GM21825 (cell line): ENCODE measurements around the gene NCKIPSD.

ENCODE experiments used
- ATAC-seq: cut with Tn5 transposase; IDR thresholded peaks from one replicate; pipeline ENCODE4 v1.9.1; 2021; ENCODE audit warnings: mild to moderate bottlenecking, moderate library complexity; ENCODE audit not compliant: unreplicated experiment

Gene NCKIPSD

DNA sequence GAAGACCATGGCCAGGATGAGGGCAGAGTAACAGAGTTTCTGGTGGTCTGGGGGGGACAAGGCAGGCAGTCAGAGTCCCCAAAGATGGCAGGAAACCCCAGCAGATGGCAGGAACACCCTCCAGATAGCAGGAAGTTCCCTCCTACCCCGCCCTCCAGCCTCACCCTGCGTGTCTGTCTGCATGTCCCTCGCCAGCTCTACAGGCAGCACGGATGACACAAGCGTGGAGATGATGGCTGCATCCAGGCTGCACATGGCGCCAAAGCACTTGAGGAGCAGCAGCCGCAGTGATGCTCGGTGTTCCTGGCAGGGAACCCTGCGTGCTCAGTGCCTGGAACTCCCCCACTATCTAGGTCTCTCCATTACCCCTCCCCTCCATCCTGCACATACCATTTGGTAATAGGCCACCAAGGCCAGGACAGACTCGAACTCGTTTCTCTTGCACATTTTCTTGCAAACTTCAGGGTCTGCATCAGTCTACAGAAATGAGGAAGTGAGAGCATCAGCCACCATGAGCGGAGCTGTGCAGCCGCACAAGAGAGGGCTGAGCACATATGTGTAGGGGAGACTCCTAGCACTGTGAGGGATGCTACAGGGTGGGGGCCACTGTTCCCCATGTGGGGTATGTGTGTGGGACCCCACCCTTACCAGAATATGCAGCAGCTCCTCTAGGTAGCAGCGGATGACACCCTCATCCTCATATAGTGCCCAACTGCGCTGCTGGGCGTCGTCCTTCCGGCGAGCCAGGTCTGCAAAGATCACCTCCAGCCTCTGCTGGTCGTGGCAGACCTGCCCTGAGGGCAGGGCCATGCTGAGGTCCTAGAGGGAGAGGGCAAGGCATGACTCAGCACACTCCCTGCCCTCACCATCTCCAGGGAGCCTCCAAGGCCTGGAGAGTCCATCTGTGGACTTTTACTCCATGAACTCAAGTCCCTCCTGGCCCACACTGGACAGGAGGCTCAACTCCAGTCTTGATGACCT lies 6.0 kb downstream of the NCKIPSD start:
- ATAC-seq = no peak

GRCh38 chr3:48678566-48679380 lies 6.9 kb downstream of the NCKIPSD start:
- no peak for ATAC-seq

DNA sequence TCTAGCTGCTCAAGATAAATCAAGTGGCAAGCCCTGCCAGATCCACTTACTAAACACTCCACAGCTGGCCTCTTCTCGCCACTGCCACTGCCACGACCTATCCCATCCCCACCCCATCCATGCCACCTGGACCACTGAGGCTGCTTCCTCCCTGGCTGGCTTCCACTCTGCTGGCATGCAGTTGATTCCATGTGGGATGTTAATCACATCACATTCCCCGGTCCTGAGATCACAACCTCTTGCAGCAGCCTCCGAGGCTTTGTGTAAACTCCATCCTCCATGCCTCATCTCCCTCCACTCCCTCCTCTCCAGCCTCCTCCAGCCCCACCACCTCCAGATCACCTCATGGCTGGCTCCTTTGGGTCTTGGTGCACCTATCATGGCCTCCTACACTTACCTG lies 7.7 kb downstream of the NCKIPSD start:
- no peak for ATAC-seq

GRCh38 chr3:48674505-48674904 lies 11.2 kb downstream of the NCKIPSD start:
- no peak for ATAC-seq

DNA sequence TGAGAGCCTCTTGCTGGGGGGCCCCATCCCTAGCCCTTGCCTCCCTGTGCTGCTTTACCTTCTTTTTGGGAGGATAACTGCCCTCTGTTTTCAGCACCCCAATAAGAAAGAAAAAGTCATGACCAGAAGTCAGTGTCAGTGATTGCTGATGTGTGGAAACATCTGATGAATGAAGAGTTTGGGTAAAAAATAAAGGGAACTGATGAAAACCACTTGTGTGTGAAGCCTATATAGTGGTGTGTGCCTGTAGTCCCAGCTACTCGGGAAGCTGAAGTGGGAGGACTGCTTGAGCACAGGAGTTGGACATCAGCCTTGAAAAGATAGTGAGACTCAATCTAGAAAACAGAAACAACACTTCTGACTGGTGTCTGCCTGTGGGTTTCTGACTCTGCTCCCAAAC lies 13.2 kb downstream of the NCKIPSD start:
- ATAC-seq = no peak

DNA sequence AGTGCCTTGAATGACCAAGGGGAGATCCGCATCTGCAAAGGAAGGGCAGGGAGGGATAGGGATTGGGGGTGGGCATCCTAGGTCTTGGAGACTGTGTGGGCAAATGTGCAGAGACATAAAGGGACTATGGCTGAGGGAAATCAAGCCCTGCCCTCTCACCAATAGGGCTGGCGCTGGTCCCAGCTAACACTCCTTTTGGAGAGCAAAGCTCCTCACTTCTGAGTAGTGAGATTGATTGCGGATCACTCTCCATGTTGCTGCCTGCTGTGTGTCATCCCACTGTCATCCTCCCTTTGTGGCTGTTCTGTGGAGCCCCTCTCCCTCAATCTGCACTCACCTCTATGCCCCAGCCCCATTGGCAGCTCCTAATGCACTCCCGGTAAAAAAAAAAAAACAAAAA lies 20.8 kb downstream of the NCKIPSD start:
- ATAC-seq = no peak

DNA sequence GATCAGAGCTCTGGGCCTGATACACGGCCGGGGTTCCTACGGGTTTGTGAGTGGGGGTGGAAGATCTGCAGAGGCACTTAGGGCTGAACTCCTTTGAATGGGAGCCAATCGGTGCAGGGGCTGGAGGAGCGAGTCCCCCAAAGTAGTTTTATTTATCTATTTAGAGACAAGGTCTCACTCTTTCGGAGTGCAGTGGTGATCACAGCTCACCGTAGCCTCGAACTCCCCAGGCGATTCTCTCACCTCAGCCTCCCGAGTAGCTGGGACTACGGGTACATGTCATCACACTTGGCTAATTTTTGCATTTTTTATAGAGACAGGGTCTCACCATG lies 21.4 kb downstream of the NCKIPSD start:
- no peak for ATAC-seq

DNA sequence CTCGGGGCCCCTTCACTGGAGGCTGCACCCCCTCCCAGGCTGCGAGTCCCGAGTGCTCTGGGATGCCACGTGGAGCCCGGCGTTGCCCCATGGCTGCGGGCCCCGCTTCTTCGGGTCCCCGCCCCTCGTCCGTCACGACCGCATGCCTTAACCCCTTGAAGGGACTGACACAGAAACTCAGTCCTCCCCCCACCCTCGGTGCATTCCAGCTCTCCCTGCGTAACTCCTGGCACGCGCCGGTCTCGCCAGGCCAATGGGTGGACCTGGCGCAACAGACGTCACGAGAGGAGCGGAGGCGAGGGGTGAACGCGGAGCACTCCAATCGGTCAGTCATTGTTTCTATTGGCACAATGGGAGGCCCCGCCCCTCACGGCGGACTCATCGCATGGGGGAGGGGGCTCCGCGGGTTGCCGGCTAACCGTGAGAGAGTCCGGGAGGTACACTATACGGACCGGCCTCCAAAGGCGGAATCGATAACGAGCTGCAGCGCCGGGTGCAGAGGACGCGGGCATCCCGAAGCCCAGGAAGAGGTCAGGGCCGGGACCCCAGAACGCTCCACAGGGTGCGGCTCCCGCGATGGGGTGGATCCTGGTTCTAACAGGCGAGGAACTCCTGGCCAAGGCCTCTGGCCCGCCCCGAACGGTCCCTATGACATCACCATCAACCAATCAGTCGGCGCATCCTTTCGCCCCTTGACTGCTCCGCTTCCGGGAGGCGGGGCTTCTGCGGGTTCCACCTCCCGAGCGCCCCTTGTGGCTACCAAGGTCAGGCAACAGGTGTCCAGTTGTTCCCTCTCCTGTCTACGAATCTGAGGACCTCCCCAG lies 22.0 kb downstream of the NCKIPSD start:
- peak; percentile 86 for ATAC-seq

- ATAC-seq = no peak
Observed at GRCh38 chr3:48662753-48663488, 22.8 kb downstream of the NCKIPSD start, which contains the start of gene CELSR3. CELSR3 (minus strand) TSS chr3:48662886; CDS start chr3:48662634, 252 bp downstream.

DNA sequence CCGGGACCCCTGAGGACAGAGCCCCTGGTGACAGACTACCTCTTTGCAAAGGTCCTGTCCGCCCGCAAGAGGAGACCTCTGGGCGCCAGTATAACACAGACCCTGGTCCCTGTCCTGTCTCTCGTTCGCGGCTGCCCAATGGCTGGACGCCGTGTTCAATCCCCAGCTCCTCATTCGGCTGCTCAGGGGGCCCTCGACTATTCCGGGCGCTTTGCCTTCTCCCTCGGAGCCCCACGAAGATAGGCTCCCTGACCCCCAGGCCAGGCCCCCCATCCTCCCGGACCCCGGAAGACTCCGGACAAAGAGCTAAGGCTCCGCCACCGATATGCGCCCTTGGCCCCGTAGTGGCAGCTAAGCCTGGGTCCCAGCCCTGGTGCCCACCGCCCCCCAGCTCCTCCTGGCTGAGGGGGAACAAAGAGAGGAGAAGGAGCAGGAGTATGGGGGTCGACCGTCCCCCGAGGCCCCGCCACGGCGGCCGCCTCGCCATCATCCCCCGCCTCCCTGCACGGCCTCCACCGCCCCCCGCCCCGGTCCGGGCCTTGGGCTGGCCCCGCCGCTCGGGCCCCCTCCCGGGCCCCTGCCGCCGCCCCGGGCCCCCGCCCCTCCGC lies 23.5 kb downstream of the NCKIPSD start:
- no peak for ATAC-seq

GRCh38 chr3:48661501-48662144 lies 24.1 kb downstream of the NCKIPSD start:
- peak; percentile 30 for ATAC-seq

DNA sequence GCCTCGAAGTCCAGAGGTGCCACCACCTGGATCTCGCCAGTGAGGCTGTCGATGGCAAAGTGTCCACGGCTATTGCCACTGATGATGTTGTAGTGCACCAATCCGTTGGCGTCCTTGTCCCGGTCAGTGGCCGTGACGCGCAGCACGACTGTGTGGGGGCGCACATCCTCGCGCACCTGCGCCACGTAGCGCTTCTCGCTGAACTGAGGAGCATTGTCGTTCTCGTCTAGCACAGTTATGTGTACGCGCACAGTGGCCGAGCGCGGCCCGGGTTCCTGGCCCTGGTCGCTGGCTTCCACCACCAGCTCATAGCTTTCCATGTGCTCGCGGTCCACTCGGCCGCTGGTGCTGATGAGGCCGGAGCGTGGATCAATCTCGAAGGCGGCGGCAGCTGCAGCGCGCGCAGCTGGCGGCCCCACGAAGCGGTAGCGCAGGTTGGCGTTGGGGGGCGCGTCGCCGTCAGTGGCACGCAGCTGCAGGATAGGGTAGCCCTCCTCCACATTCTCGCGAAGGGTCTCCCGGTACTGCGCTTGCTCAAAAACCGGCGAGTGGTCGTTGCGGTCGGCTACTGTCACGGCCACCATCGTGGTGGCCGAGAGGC lies 24.8 kb downstream of the NCKIPSD start:
- ATAC-seq = no peak

DNA sequence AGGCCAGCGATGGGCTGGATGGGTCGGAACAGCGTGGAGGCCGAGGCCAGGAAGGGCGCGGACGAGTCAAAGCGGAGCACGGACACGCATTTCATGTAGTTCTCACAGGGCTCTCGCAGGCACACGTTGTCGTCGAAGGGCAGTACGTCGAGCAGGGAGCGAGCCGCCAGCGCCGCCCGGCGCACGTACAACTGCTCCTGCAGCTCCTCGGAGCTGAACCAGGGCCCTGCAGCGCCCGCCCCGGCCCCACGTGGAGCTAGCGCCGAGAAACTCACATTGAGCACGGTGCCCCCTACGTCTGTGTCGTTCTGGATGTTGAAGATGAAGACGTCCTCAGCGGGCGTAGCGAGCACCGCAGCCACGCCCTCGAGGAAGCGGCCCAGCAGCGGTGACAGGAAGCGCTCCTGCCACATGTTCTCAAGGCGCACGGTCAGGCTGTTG lies 28.9 kb downstream of the NCKIPSD start:
- ATAC-seq = no peak

DNA sequence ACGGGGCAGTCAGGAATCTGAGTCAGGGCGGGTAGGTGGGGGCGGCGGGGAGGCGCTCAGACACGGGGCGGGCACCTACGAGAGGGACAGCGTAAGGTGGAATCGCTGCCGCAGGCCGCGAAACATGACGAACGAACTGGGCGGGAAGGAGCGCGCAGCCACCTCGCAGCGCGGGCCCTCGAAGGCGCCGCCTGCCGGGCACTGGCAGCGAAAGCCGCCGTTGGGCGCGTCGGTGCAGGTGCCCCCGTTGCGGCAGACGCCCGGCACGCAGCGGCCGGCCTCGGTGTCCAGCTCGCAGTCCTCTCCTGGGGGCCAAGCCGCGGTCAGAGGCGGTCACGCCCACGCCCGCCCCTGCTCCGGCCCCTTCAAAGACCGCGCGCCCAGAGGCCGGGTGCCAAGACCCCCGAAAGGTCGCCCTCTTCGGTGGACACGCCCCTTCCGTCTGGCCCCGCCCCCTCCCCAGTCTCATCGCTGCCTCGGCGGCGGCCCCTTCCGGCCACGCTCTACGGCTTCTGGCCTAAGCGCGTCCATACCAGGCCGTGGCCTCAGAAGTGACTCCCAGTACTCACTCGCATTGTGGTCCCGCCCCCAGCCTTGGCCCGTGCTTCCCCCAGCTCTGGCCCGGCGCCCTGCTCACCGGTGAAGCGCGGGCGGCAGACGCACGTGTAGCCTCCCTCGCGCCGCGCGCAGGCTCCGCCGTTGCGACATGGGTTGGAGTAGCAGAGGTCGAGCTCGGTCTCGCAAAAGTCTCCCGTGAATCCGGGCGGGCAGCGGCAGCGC lies 29.5 kb downstream of the NCKIPSD start:
- peak; percentile 48 for ATAC-seq

GRCh38 chr3:48655606-48656005 lies 30.1 kb downstream of the NCKIPSD start:
- ATAC-seq = no peak

GRCh38 chr3:48655063-48655462 lies 30.7 kb downstream of the NCKIPSD start:
- no peak for ATAC-seq

DNA sequence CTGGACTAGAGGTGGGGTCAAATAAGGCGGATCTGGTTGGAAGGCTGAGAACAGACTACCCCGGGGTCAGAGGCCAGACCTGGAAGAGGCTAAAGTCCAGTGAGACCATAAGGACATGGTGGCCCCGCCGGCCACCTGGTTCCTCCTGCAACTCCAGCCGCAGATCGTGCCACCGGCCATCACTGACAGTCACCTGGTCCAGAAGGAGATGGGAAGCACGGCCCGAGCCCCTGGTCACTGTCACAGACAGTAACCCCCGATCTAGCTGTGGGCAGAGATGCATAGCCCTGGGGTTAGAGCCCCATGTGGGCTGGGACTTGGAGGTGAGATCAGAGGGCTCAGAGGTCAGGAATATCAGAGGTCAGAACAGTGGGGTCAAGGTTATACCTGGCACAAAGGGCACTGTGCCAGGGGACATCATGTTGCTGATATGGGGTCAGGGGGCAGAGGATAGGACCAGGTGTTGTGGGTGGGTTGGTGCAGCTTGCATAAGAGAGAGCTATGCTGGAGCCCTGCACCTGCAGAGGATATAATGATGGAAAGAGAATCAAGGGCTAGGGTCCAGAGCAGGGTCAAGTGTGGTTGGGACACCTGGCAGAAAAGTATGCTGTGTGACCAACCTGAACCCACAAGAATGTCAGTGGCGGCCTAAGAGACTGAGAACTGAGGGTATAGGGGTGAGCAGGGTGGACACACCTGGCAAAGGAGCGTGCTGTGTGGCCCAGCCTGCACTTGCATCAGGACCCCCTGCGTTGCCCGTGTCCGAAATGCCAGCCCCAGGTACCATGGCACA lies 32.6 kb downstream of the NCKIPSD start:
- no peak for ATAC-seq
